OCI-LY1 (cell line): ENCODE results near the gene POGLUT3.

Experiments
- H2AFZ ChIP-seq: fragments of 200-600 bp; sonication (generic), shearing (Covaris generic); 2 replicates; pipeline ENCODE4 v1.6.0; 2014; ENCODE audit warnings: antibody characterized with exemption, mild to moderate bottlenecking, low read length
- H3F3A ChIP-seq: fragments of 200-600 bp; sonication (generic), shearing (Covaris generic); 2 replicates; pipeline ENCODE4 v1.6.0; 2014; ENCODE audit warnings: mild to moderate bottlenecking, antibody characterized with exemption, low read length, moderate library complexity; ENCODE audit not compliant: insufficient read depth
- H3K27ac ChIP-seq: fragments of 200-600 bp; sonication (generic); 2 replicates; pipeline ENCODE4 v1.5.1; 2014; ENCODE audit warnings: low read length, mixed run types, mild to moderate bottlenecking, low read depth; ENCODE audit not compliant: poor library complexity, severe bottlenecking
- H3K27me3 ChIP-seq: fragments of 200-600 bp; sonication (generic); 2 replicates; pipeline ENCODE4 v1.6.0; 2014; ENCODE audit warnings: antibody characterized with exemption, mild to moderate bottlenecking, low read length, moderate library complexity; ENCODE audit not compliant: insufficient read depth
- H3K36me3 ChIP-seq: fragments of 200-600 bp; sonication (generic); 2 replicates; pipeline ENCODE4 v1.6.1; 2014; ENCODE audit warnings: mild to moderate bottlenecking, antibody characterized with exemption, low read length, moderate library complexity, mixed read lengths; ENCODE audit not compliant: insufficient read depth
- H3K4me1 ChIP-seq: fragments of 200-600 bp; sonication (generic); 2 replicates; pipeline ENCODE4 v1.5.1; 2014; ENCODE audit warnings: mild to moderate bottlenecking, low read length, moderate library complexity; ENCODE audit not compliant: insufficient read depth, severe bottlenecking
- H3K4me2 ChIP-seq: fragments of 200-600 bp; sonication (generic), shearing (Covaris generic); 2 replicates; pipeline ENCODE4 v1.6.1; 2014; ENCODE audit warnings: low read length
- H3K4me3 ChIP-seq: fragments of 200-600 bp; sonication (generic); 2 replicates; pipeline ENCODE4 v1.5.1; 2014; ENCODE audit warnings: low read length, low read depth, mild to moderate bottlenecking, mixed read lengths; ENCODE audit not compliant: poor library complexity, severe bottlenecking
- H3K79me2 ChIP-seq: fragments of 200-600 bp; shearing (Covaris generic); 2 replicates; pipeline ENCODE4 v1.6.1; 2016; ENCODE audit warnings: mixed run types, low read length, mixed read lengths; ENCODE audit not compliant: insufficient read depth
- H3K9ac ChIP-seq: fragments of 200-600 bp; sonication (generic), shearing (Covaris generic); 2 replicates; pipeline ENCODE4 v1.6.1; 2014; ENCODE audit warnings: mild to moderate bottlenecking, low read length, mixed read lengths
- H3K9me2 ChIP-seq: fragments of 200-600 bp; sonication (generic), shearing (Covaris generic); 2 replicates; pipeline ENCODE4 v1.6.1; 2014; ENCODE audit warnings: low read depth, mild to moderate bottlenecking, low read length, mixed read lengths
- H3K9me3 ChIP-seq: fragments of 200-600 bp; shearing (Covaris generic); 2 replicates; pipeline ENCODE4 v1.6.1; 2014; ENCODE audit warnings: low read length, mixed read lengths
- H4K20me1 ChIP-seq: fragments of 200-600 bp; sonication (generic), shearing (Covaris generic); 2 replicates; pipeline ENCODE4 v1.6.0; 2016; ENCODE audit warnings: mild to moderate bottlenecking, low read length; ENCODE audit not compliant: insufficient read depth
- CTCF ChIP-seq: fragments of 200-600 bp; sonication (generic), shearing (Covaris generic); IDR thresholded peaks from 2 replicates; pipeline ENCODE4 v1.5.1; 2017; ENCODE audit warnings: mild to moderate bottlenecking, antibody characterized with exemption, low read length, moderate library complexity, mixed read lengths
- EZH2 ChIP-seq: fragments of 200-600 bp; sonication (generic), shearing (Covaris generic); IDR thresholded peaks from 2 replicates; pipeline ENCODE4 v1.8.0; 2017; ENCODE audit warnings: borderline replicate concordance, mixed run types, mild to moderate bottlenecking, antibody characterized with exemption, low read length, moderate library complexity, mixed read lengths

Gene POGLUT3

GRCh38 chr11:108508653-108509593 is 10.7 kb upstream of the POGLUT3 start:
- Histone ChIP-seq H3K79me2 (no peaks in the 10 kb centered on the region), H3F3A (no peaks in the 10 kb centered on the region), H3K9me2 (no peaks in the 10 kb centered on the region), H3K4me3 (no peak overlapping the region), H3K9ac (no peak overlapping the region), H3K9me3 (no peaks in the 10 kb centered on the region), H3K27me3 (no peaks in the 10 kb centered on the region), H2AFZ (no peak overlapping the region), H3K36me3 (no peaks in the 10 kb centered on the region), H3K4me1 (no peaks in the 10 kb centered on the region), H4K20me1 (no peaks in the 10 kb centered on the region), H3K27ac (no peak overlapping the region), H3K4me2 (no peak overlapping the region)
- no peak for TF ChIP-seq CTCF
- no peak for TF ChIP-seq EZH2

GRCh38 chr11:108501396-108501795 is 3.2 kb upstream of the POGLUT3 start:
- Histone ChIP-seq H3F3A (no peaks in the 10 kb centered on the region), H3K4me1 (peaks cover 11% of the 10 kb centered on the region), H3K9me3 (no peaks in the 10 kb centered on the region), H3K9ac (no peak overlapping the region), H2AFZ (no peak overlapping the region), H3K4me3 (no peak overlapping the region), H3K9me2 (no peaks in the 10 kb centered on the region), H3K4me2 (no peak overlapping the region), H3K27ac (no peak overlapping the region), H3K27me3 (peaks cover 9% of the 10 kb centered on the region; the same call in 1 of the 2 replicates), H4K20me1 (no peaks in the 10 kb centered on the region), H3K79me2 (no peaks in the 10 kb centered on the region), H3K36me3 (no peaks in the 10 kb centered on the region)
- TF ChIP-seq EZH2 (no peak), CTCF (no peak)

GRCh38 chr11:108500721-108501120 is 2.5 kb upstream of the POGLUT3 start:
- Histone ChIP-seq H3K4me1 (peaks cover 11% of the 10 kb centered on the region), H4K20me1 (no peaks in the 10 kb centered on the region), H3K27ac (no peak overlapping the region), H3K36me3 (no peaks in the 10 kb centered on the region), H3K9me3 (no peaks in the 10 kb centered on the region), H3K4me3 (no peak overlapping the region), H3K79me2 (no peaks in the 10 kb centered on the region), H2AFZ (no peak overlapping the region), H3K27me3 (peaks cover 9% of the 10 kb centered on the region; the same call in 1 of the 2 replicates), H3K9me2 (no peaks in the 10 kb centered on the region), H3K9ac (no peak overlapping the region), H3K4me2 (no peak overlapping the region), H3F3A (no peaks in the 10 kb centered on the region)
- TF ChIP-seq CTCF: no peak
- TF ChIP-seq EZH2: no peak
